ENCODE results near the gene AGPAT2.

The AGPAT2 gene

GRCh38 chr9:136700304-136700703, 13.0 kb upstream of the AGPAT2 start:
- H3K27ac ChIP-seq (ENCODE audit: low read depth, low read length, severe bottlenecking) = no peak overlapping the region
- no peak overlapping the region for H3K4me3 ChIP-seq (ENCODE audit: extremely low read depth, insufficient read depth, low read length, poor library complexity, severe bottlenecking)
- 83 to 89% methylated on average over 10 to 13 of the region's 13 CpGs for WGBS, 2 experiments (ENCODE audit: insufficient coverage in 2 of 2)
- H3K36me3 ChIP-seq (ENCODE audit: control insufficient read depth, insufficient read depth, low read length) = no peaks in the 10 kb centered on the region
- H3K9me3 ChIP-seq (ENCODE audit: control insufficient read depth, low read length) = no peaks in the 10 kb centered on the region
- peaks cover 16% of the 10 kb centered on the region for H3K4me1 ChIP-seq (ENCODE audit: control insufficient read depth, insufficient read depth, low read length, poor library complexity, severe bottlenecking)

GRCh38 chr9:136698635-136699246, 11.5 kb upstream of the AGPAT2 start:
- no peaks in the 10 kb centered on the region for H3K36me3 ChIP-seq (ENCODE audit: control insufficient read depth, insufficient read depth, low read length)
- 94 to 100% methylated on average over 2 to 4 of the region's 11 CpGs for whole genome bisulfite sequencing, 2 experiments (ENCODE audit: insufficient coverage in 2 of 2)
- peaks cover 16% of the 10 kb centered on the region for H3K4me1 ChIP-seq (ENCODE audit: control insufficient read depth, insufficient read depth, low read length, poor library complexity, severe bottlenecking)
- no peaks in the 10 kb centered on the region for H3K9me3 ChIP-seq (ENCODE audit: control insufficient read depth, low read length)
- H3K4me3 ChIP-seq (ENCODE audit: extremely low read depth, insufficient read depth, low read length, poor library complexity, severe bottlenecking) = no peak overlapping the region
- no peak overlapping the region for H3K27ac ChIP-seq (ENCODE audit: low read depth, low read length, severe bottlenecking)

GRCh38 chr9:136697821-136698526, 10.7 kb upstream of the AGPAT2 start:
- Histone ChIP-seq H3K4me1 (ENCODE audit: control insufficient read depth, insufficient read depth, low read length, poor library complexity, severe bottlenecking) (peaks cover 16% of the 10 kb centered on the region), H3K4me3 (ENCODE audit: extremely low read depth, insufficient read depth, low read length, poor library complexity, severe bottlenecking) (no peak overlapping the region), H3K9me3 (ENCODE audit: control insufficient read depth, low read length) (no peaks in the 10 kb centered on the region), H3K27ac (ENCODE audit: low read depth, low read length, severe bottlenecking) (no peak overlapping the region), H3K36me3 (ENCODE audit: control insufficient read depth, insufficient read depth, low read length) (no peaks in the 10 kb centered on the region)
- 91 to 93% methylated on average over 15 to 17 of the region's 20 CpGs for WGBS, 2 experiments (ENCODE audit: insufficient coverage in 2 of 2)

GRCh38 chr9:136697146-136697820, 10.0 kb upstream of the AGPAT2 start:
- Histone ChIP-seq H3K27ac (ENCODE audit: low read depth, low read length, severe bottlenecking) (no peak overlapping the region), H3K4me1 (ENCODE audit: control insufficient read depth, insufficient read depth, low read length, poor library complexity, severe bottlenecking) (peaks cover 20% of the 10 kb centered on the region), H3K9me3 (ENCODE audit: control insufficient read depth, low read length) (no peaks in the 10 kb centered on the region), H3K36me3 (ENCODE audit: control insufficient read depth, insufficient read depth, low read length) (no peaks in the 10 kb centered on the region), H3K4me3 (ENCODE audit: extremely low read depth, insufficient read depth, low read length, poor library complexity, severe bottlenecking) (no peak overlapping the region)
- WGBS, 2 experiments (ENCODE audit: insufficient coverage in 2 of 2) = 86 to 92% methylated on average over 21 to 23 of the region's 23 CpGs

- H3K36me3 ChIP-seq (ENCODE audit: control insufficient read depth, insufficient read depth, low read length) = no peaks in the 10 kb centered on the region
- no peak overlapping the region for H3K27ac ChIP-seq (ENCODE audit: low read depth, low read length, severe bottlenecking)
- H3K4me3 ChIP-seq (ENCODE audit: extremely low read depth, insufficient read depth, low read length, poor library complexity, severe bottlenecking) = no peak overlapping the region
- H3K4me1 ChIP-seq (ENCODE audit: control insufficient read depth, insufficient read depth, low read length, poor library complexity, severe bottlenecking) = peaks cover 20% of the 10 kb centered on the region
- 92% methylated on average over 7 of the region's 9 CpGs for WGBS, 2 experiments (ENCODE audit: insufficient coverage in 2 of 2)
- no peaks in the 10 kb centered on the region for H3K9me3 ChIP-seq (ENCODE audit: control insufficient read depth, low read length)
Measured at GRCh38 chr9:136696502-136696901, 9.2 kb upstream of the AGPAT2 start.

- no peaks in the 10 kb centered on the region for H3K9me3 ChIP-seq (ENCODE audit: control insufficient read depth, low read length)
- H3K36me3 ChIP-seq (ENCODE audit: control insufficient read depth, insufficient read depth, low read length) = no peaks in the 10 kb centered on the region
- 91 to 93% methylated on average over 16 to 23 of the region's 23 CpGs for WGBS, 2 experiments (ENCODE audit: insufficient coverage in 2 of 2)
- no peak overlapping the region for H3K27ac ChIP-seq (ENCODE audit: low read depth, low read length, severe bottlenecking)
- peaks cover 14% of the 10 kb centered on the region for H3K4me1 ChIP-seq (ENCODE audit: control insufficient read depth, insufficient read depth, low read length, poor library complexity, severe bottlenecking)
- no peak overlapping the region for H3K4me3 ChIP-seq (ENCODE audit: extremely low read depth, insufficient read depth, low read length, poor library complexity, severe bottlenecking)
Measured at GRCh38 chr9:136695955-136696354, 8.7 kb upstream of the AGPAT2 start.

- H3K4me1 ChIP-seq (ENCODE audit: control insufficient read depth, insufficient read depth, low read length, poor library complexity, severe bottlenecking) = peaks cover 13% of the 10 kb centered on the region
- H3K4me3 ChIP-seq (ENCODE audit: extremely low read depth, insufficient read depth, low read length, poor library complexity, severe bottlenecking) = no peak overlapping the region
- 82 to 87% methylated on average over 10 of the region's 10 CpGs for WGBS, 2 experiments (ENCODE audit: insufficient coverage in 2 of 2)
- H3K36me3 ChIP-seq (ENCODE audit: control insufficient read depth, insufficient read depth, low read length) = no peaks in the 10 kb centered on the region
- no peak overlapping the region for H3K27ac ChIP-seq (ENCODE audit: low read depth, low read length, severe bottlenecking)
- no peaks in the 10 kb centered on the region for H3K9me3 ChIP-seq (ENCODE audit: control insufficient read depth, low read length)
Measured at GRCh38 chr9:136695435-136695895, 8.2 kb upstream of the AGPAT2 start.

- Histone ChIP-seq H3K36me3 (ENCODE audit: control insufficient read depth, insufficient read depth, low read length) (no peaks in the 10 kb centered on the region), H3K9me3 (ENCODE audit: control insufficient read depth, low read length) (no peaks in the 10 kb centered on the region), H3K4me1 (ENCODE audit: control insufficient read depth, insufficient read depth, low read length, poor library complexity, severe bottlenecking) (peaks cover 13% of the 10 kb centered on the region), H3K27ac (ENCODE audit: low read depth, low read length, severe bottlenecking) (no peak overlapping the region), H3K4me3 (ENCODE audit: extremely low read depth, insufficient read depth, low read length, poor library complexity, severe bottlenecking) (no peak overlapping the region)
- 97 to 100% methylated on average over 3 to 9 of the region's 11 CpGs for WGBS, 2 experiments (ENCODE audit: insufficient coverage in 2 of 2)
Measured at GRCh38 chr9:136694872-136695247, 7.6 kb upstream of the AGPAT2 start.

- 55 to 69% methylated on average over 21 to 28 of the region's 32 CpGs for WGBS, 2 experiments (ENCODE audit: insufficient coverage in 2 of 2)
- Histone ChIP-seq H3K4me3 (ENCODE audit: extremely low read depth, insufficient read depth, low read length, poor library complexity, severe bottlenecking) (no peak overlapping the region), H3K27ac (ENCODE audit: low read depth, low read length, severe bottlenecking) (no peak overlapping the region)
Measured at GRCh38 chr9:136694163-136694871, 7.1 kb upstream of the AGPAT2 start.

GRCh38 chr9:136693490-136694162, 6.4 kb upstream of the AGPAT2 start:
- Histone ChIP-seq H3K27ac (ENCODE audit: low read depth, low read length, severe bottlenecking) (no peak overlapping the region), H3K36me3 (ENCODE audit: control insufficient read depth, insufficient read depth, low read length) (no peaks in the 10 kb centered on the region), H3K9me3 (ENCODE audit: control insufficient read depth, low read length) (no peaks in the 10 kb centered on the region), H3K4me1 (ENCODE audit: control insufficient read depth, insufficient read depth, low read length, poor library complexity, severe bottlenecking) (peaks cover 13% of the 10 kb centered on the region), H3K4me3 (ENCODE audit: extremely low read depth, insufficient read depth, low read length, poor library complexity, severe bottlenecking) (no peak overlapping the region)
- WGBS, 2 experiments (ENCODE audit: insufficient coverage in 2 of 2) = 76 to 78% methylated on average over 9 of the region's 15 CpGs

More at GRCh38 chr9:136694163-136694871, 7.1 kb upstream of the AGPAT2 start:
- Histone ChIP-seq H3K36me3 (ENCODE audit: control insufficient read depth, insufficient read depth, low read length) (no peaks in the 10 kb centered on the region), H3K9me3 (ENCODE audit: control insufficient read depth, low read length) (no peaks in the 10 kb centered on the region), H3K4me1 (ENCODE audit: control insufficient read depth, insufficient read depth, low read length, poor library complexity, severe bottlenecking) (peaks cover 13% of the 10 kb centered on the region)

Data from mesodermal cell (in vitro differentiated cells).